ENCODE results near the gene GH2. TPM values are rescaled to one million over a fixed set of nuclear protein-coding genes. Genes with fewer than 3 reads are reported as not detected.
"Not testable (repeated sequence)": the region's sequence is repeated elsewhere in the genome, so short reads cannot be mapped to it uniquely, and the experiment has no call there.

The GH2 gene
- total RNA-seq, 1 donor from 2014 or later: not detected

DNA sequence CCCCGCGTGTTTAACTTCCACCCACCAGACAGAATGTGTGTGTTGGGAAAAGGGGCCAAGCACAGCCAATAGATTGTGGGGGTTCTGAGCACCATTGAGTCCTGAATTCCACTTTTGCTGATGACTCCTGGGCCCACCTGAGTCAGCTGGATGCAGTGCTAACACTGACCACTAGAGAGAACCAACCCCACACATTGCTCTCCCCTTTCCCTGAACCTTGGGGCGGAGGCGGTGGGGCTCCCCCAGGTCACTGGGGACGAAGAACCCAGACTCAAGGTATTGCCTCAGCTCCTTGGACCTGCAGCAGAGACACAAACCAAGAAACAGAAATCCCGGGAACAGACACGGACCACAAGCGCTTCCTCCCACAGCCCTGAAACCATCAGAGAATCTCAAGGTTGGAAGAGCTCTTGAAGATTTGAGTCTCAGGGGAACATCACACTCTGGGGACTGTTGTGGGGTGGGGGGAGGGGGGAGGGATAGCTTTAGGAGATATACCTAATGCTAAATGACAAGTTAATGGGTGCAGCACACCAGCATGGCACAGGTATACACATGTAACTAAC lies 7.6 kb downstream of the GH2 start:
- DNase-seq (ENCODE audit: low read depth, low spot score): not testable (repeated sequence)

GRCh38 chr17:63873577-63873976 lies 8.2 kb downstream of the GH2 start, which contains the start of gene CSH2:
CSH2 (minus strand) TSS chr17:63873677; CDS start chr17:63873614, 63 bp downstream.
- DNase-seq (ENCODE audit: low read depth, low spot score): not testable (repeated sequence)

- not testable (repeated sequence) for DNase-seq (ENCODE audit: low read depth, low spot score)
These were observed 9.9 kb downstream of the GH2 start for GRCh38 chr17:63871646-63872365.

GRCh38 chr17:63870292-63870665 lies 11.5 kb downstream of the GH2 start:
- DNase-seq (ENCODE audit: low read depth, low spot score): not testable (repeated sequence)

- not testable (repeated sequence) for DNase-seq (ENCODE audit: low read depth, low spot score)
These were observed 12.1 kb downstream of the GH2 start for GRCh38 chr17:63869491-63870291.

DNA sequence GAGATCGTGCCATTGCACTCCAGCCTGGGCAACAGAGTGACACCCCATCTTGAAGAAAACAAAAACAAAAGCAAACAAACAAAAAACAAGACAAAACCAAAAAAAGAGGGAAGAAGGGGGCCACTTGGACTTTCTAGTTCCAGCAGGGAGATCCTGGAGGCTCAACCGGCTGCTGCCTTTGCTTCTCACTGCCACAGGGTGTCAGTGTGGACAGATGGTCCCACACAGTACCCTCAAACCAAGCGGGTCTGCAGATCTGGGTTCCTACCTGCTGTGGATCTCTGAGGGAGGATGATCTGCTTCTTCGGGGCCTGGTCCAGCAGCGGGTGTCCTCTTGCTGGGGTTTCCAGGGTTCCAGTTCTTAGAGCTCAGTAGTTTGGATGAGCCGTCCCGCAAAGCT lies 15.1 kb downstream of the GH2 start:
- not testable (repeated sequence) for DNase-seq (ENCODE audit: low read depth, low spot score)

GRCh38 chr17:63859257-63859656 lies 22.5 kb downstream of the GH2 start:
- no peak for DNase-seq (ENCODE audit: low read depth, low spot score)

DNA sequence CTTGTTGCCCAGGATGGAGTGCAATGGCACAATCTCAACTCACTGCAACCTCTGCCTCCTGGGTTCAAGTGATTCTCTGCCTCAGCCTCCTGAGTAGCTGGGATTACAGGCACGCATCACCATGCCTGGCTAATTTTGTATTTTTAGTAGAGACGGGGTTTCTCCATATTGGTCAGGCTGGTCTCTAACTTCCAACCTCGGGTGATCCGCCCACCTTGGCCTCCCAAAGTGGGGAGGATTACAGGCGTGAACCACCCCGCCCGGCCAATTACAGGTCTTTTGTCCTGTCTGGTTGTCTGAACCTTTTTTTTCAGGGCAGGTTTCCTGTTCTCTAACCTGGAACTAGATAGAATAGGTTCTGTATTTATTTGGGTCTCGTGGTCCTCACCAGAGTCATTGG lies 25.3 kb downstream of the GH2 start:
- DNase-seq (ENCODE audit: low read depth, low spot score): not testable (repeated sequence)

DNA sequence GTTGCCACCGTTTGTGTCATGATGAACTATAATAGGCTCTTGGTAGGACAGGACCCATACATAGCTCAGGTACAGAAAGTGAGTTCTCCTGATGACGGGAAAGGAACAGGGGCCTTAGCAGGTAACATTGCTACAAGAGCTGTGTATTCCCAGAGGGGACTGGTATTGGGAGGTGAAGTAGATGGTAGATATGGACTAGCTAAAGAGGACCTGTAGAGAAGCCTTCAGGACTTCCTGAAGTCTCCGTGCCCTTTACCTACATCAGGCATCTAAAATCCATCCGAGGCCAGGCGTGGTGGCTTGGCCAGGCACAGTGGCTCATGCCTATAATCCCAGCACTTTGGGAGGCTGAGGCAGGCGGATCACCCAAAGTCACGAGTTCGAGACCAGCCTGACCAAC lies 26.6 kb downstream of the GH2 start:
- DNase-seq (ENCODE audit: low read depth, low spot score): no peak

- no peak for DNase-seq (ENCODE audit: low read depth, low spot score)
These were observed 27.0 kb downstream of the GH2 start for GRCh38 chr17:63854709-63855108.

DNA sequence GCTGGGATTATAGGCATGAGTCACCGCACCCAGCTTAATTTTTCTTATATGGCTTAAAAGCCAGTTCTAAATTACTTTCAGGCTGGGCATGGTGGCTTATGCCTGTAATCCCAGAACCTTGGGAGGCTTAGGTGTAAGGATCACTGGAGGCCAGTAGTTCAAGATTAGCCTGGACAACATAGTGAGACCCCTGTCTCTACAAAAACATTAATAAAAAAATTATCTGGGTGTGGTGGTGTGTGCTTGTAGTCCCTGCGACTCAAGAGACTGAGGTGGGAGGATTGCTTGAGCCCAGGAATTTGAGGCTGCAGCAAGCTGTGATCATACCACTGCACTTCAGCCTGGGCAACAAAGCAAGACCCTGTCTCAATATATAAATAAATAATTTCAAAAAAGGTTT lies 28.5 kb downstream of the GH2 start:
- no peak for DNase-seq (ENCODE audit: low read depth, low spot score)

- no peak for DNase-seq (ENCODE audit: low read depth, low spot score)
These were observed 31.3 kb downstream of the GH2 start for GRCh38 chr17:63850401-63850800.

DNA sequence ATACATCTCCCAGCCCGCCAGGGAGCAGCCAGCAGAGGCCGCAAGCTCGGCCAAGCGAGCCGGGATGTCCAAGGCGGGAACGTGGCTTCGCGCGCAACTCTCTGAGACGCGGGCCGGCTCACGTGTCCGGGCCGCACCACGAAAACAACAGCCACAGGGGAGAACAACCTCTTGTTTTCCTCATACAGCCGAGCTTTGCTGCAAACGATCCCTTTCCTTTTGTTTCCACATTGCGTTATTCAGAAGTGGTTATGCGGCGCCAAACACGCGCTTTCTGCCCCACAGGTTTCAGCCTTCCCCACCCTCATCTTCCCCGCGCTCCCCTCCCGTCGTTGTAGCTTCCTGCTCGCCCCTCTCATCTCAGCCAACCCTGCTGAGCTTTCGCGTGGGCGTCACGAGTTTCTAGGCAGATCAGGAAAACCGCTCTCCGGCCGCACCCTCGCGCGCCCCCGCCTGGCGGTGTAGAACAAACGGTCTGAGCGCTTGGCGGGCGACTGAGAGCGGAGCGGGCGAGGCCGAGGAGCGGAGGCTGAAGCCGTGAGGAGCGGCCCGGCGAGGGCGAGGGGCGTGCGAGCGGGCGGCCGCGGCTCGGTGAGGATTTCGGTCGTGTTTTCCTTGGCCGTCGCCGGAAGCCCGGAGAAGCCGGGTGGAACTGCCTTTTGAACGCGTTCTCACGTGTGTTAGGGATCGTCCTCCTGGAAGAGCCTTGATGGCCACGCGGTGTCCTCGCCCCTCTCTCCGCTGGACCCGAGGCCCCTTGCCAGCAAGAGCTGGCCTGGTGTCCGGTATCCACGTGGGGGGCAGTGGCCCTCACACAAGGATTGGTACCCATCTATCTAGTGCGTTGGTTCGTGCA lies 32.7 kb downstream of the GH2 start:
- peak; percentile 53 for DNase-seq (ENCODE audit: low read depth, low spot score)

- no peak for DNase-seq (ENCODE audit: low read depth, low spot score)
These were observed 34.1 kb downstream of the GH2 start for GRCh38 chr17:63847525-63848249.

DNA sequence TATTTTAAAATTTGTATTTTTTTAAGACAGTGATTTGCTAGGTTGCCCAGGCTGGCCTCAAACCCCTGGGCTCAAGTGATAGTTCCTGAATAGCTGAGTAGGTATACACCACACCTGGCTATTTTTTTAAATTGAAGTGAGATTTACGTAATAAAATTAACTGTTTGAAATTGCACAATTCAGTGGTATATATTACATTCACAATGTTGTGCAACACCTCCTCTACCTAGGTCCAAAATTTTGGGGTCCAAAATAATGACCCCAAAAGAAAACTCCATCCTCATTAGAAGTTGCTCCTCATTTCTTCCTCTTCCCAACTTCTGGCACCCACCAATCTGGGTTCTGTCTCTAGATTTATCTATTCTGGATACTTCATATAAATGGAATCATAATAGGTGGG lies 36.2 kb downstream of the GH2 start:
- no peak for DNase-seq (ENCODE audit: low read depth, low spot score)

GRCh38 chr17:63843910-63844677 lies 37.6 kb downstream of the GH2 start:
- DNase-seq (ENCODE audit: low read depth, low spot score): no peak

GRCh38 chr17:63843387-63843888 lies 38.3 kb downstream of the GH2 start:
- not testable (repeated sequence) for DNase-seq (ENCODE audit: low read depth, low spot score)

GRCh38 chr17:63842540-63843386 lies 39.0 kb downstream of the GH2 start, which contains the start of gene SMARCD2:
SMARCD2 (minus strand) TSS chr17:63842685; CDS start chr17:63842674, 11 bp downstream.
- peak; percentile 97 for DNase-seq (ENCODE audit: low read depth, low spot score)

DNA sequence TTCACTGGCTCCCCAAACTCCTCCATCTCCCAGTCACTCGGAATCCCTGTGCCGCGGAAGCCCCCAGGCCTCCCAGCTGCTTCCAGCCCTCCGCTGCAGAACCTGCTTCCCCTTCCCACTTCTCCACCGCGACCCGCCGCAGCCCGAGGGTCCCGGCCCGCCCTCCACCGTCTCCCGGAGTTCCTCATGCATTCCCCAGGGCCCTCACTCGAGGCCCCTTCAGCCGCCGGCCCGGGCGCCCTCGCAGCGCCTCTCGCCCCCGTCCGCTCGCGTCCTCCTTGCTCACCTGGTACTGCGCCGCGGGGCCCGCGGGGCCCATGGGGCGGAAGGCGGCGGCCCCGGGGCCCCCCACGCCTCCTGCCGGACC lies 39.6 kb downstream of the GH2 start:
- no peak for DNase-seq (ENCODE audit: low read depth, low spot score)

Data from pulmonary artery endothelial cell (primary cell).